ENCODE results near the gene GSK3B.
A peak's percentile ranks its signal among the peaks of the same experiment; 100 is the strongest.
"Not testable (repeated sequence)": the region's sequence is repeated elsewhere in the genome, so short reads cannot be mapped to it uniquely, and the experiment has no call there.

GSK3B gene

DNA sequence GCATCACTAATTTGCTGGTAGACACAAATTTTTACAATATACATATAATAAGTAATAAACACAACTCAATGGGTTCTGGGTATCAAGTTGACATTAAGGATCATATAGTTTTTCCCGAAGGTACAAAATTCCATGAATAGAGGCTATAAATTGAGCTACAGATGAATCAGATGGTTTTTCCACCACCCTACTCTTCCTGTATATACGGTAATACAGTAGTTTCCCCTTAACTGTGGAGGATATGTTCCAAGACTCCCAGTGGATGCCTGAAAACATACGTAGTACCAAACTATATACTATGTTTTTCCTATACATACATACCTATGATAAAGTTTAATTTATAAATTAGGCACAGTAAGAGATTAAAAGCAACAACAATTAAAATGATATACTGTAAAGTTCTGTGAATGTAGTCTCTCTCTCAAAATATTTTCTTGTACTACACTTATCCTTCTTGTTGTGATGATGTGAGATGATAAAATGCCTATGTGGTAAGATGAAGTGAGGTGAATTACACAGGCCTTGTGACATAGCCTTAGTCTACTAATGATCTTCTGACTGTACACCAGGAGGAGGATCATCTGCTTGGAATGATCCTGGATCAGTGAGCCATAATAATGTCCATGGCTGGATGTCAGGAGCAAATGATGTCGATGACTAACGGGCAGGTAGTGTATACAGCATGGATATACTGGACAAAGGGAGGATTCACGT, 195.6 kb downstream of the GSK3B start:
- Histone ChIP-seq H3K27me3 (ENCODE audit: control insufficient read depth, insufficient read depth, low read length) (no peaks in the 10 kb centered on the region), H3K27ac (no peak overlapping the region), H3K9me3 (ENCODE audit: control insufficient read depth, low read length) (no peaks in the 10 kb centered on the region), H3K79me2 (no peaks in the 10 kb centered on the region), H3K4me3 (ENCODE audit: low read depth, low read length) (no peak overlapping the region), H3K4me2 (ENCODE audit: low read length) (no peak overlapping the region), H2AFZ (no peak overlapping the region), H3K9ac (no peak overlapping the region), H3K36me3 (ENCODE audit: control insufficient read depth, insufficient read depth, low read length) (no peaks in the 10 kb centered on the region), H3K4me1 (no peaks in the 10 kb centered on the region)
- TF ChIP-seq, protein P1, sequence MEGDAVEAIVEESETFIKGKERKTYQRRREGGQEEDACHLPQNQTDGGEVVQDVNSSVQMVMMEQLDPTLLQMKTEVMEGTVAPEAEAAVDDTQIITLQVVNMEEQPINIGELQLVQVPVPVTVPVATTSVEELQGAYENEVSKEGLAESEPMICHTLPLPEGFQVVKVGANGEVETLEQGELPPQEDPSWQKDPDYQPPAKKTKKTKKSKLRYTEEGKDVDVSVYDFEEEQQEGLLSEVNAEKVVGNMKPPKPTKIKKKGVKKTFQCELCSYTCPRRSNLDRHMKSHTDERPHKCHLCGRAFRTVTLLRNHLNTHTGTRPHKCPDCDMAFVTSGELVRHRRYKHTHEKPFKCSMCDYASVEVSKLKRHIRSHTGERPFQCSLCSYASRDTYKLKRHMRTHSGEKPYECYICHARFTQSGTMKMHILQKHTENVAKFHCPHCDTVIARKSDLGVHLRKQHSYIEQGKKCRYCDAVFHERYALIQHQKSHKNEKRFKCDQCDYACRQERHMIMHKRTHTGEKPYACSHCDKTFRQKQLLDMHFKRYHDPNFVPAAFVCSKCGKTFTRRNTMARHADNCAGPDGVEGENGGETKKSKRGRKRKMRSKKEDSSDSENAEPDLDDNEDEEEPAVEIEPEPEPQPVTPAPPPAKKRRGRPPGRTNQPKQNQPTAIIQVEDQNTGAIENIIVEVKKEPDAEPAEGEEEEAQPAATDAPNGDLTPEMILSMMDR (IDR thresholded peaks at IDR 0.05), result no peak

DNA sequence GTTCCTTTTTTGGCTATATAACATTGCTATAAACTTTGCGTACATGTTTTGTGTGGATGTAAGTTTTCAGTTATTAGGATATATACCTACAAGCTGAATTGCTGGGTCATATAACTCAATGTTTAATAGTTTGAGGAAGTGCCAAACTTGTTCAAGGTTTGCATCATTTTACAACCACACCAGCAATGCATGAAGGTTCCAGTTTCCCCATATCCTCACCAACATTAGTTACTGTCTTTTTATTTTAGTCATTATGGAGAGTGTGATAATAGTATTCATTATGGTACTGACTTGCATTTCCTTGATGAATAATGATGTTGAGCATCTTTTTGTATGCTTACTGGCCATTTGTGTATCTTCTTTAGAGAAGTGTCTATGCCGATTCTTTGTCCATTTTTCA, 200.1 kb downstream of the GSK3B start:
- Histone ChIP-seq H3K27me3 (ENCODE audit: control insufficient read depth, insufficient read depth, low read length) (no peaks in the 10 kb centered on the region), H3K9me3 (ENCODE audit: control insufficient read depth, low read length) (no peaks in the 10 kb centered on the region)

DNA sequence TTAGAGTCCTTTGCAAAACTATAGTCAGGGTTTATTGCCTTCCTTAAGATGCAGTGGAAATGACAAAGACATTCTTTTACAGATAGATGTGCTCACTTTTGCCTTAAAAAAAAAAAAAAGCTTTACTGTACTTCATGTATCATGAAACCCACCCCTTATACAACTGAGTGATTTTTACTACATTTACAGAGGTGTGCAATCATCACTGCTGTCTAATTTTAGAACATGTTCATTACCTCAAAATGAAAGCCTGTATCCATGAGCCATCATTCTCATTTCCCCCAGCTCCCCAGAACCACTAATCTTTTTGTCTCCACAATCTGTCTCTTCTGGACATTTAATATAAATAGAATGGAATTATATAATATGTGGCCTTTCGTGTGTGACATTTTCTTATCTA, 200.5 kb downstream of the GSK3B start:
- no peaks in the 10 kb centered on the region for H3K4me1 ChIP-seq
- TF ChIP-seq, protein P1 (IDR thresholded peaks at IDR 0.05), result no peak
- no peak overlapping the region for H3K27ac ChIP-seq

More for the DNA sequence above, 200.1 kb downstream of the GSK3B start:
- peaks cover 2% of the 10 kb centered on the region for H3K79me2 ChIP-seq
- no peak overlapping the region for H3K27ac ChIP-seq
- H3K4me2 ChIP-seq (ENCODE audit: low read length), result no peak overlapping the region
- no peaks in the 10 kb centered on the region for H3K4me1 ChIP-seq
- no peak overlapping the region for H3K4me3 ChIP-seq (ENCODE audit: low read depth, low read length)
- TF ChIP-seq, protein P1 (IDR thresholded peaks at IDR 0.05), result no peak
- H3K9ac ChIP-seq, result no peak overlapping the region
- no peak overlapping the region for H2AFZ ChIP-seq
- no peaks in the 10 kb centered on the region for H3K36me3 ChIP-seq (ENCODE audit: control insufficient read depth, insufficient read depth, low read length)

DNA sequence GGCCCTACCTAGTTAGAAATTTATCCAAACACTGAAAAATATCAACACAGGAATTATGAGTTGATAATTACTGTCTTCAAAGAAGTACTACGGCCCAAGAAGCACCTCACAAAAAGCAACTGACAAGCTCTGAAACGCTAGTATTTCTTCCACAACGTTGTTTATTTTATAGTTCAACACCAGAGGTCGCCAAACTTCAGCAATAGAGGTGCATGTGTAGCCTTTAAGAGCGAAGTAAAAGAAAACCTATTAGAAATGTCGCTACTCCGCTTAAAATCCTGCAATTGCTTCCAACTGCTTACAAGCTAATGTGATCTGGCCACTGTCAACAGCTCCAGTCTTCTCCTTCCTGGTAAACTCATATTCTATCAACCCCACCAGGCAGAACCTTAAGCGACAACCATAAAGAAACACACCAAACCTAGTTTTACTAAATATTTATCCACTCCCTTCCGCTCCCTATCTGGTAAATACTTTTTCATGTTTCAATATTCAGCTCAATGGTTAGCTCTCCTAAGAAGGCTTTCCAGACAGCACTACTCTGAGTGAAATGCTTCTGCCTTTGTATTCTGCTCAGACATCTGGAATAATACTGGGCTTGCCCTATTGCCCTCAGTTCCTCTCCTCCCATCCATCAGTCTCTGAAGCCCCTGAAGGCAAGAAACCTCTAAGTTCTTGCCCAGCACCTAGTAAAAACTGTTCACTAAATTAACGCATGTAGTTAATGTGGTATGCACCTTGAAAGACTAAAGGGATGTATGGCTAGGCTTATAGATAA, 202.1 kb downstream of the GSK3B start:
- no peaks in the 10 kb centered on the region for H3K9me3 ChIP-seq (ENCODE audit: control insufficient read depth, low read length)
- H3K4me3 ChIP-seq (ENCODE audit: low read depth, low read length), result no peak overlapping the region
- H3K36me3 ChIP-seq (ENCODE audit: control insufficient read depth, insufficient read depth, low read length), result no peaks in the 10 kb centered on the region
- no peak overlapping the region for H3K4me2 ChIP-seq (ENCODE audit: low read length)
- no peaks in the 10 kb centered on the region for H3K4me1 ChIP-seq
- peaks cover 2% of the 10 kb centered on the region for H3K79me2 ChIP-seq
- H2AFZ ChIP-seq, result no peak overlapping the region
- H3K27me3 ChIP-seq (ENCODE audit: control insufficient read depth, insufficient read depth, low read length), result no peaks in the 10 kb centered on the region
- H3K9ac ChIP-seq, result no peak overlapping the region
- TF ChIP-seq, protein P1 (IDR thresholded peaks at IDR 0.05), result peak; percentile 79
- no peak overlapping the region for H3K27ac ChIP-seq

More for the DNA sequence above, 200.5 kb downstream of the GSK3B start:
- Histone ChIP-seq H3K4me3 (ENCODE audit: low read depth, low read length) (no peak overlapping the region), H3K36me3 (ENCODE audit: control insufficient read depth, insufficient read depth, low read length) (no peaks in the 10 kb centered on the region), H2AFZ (no peak overlapping the region), H3K79me2 (peaks cover 2% of the 10 kb centered on the region), H3K27me3 (ENCODE audit: control insufficient read depth, insufficient read depth, low read length) (no peaks in the 10 kb centered on the region), H3K4me2 (ENCODE audit: low read length) (no peak overlapping the region), H3K9ac (no peak overlapping the region), H3K9me3 (ENCODE audit: control insufficient read depth, low read length) (no peaks in the 10 kb centered on the region)

DNA sequence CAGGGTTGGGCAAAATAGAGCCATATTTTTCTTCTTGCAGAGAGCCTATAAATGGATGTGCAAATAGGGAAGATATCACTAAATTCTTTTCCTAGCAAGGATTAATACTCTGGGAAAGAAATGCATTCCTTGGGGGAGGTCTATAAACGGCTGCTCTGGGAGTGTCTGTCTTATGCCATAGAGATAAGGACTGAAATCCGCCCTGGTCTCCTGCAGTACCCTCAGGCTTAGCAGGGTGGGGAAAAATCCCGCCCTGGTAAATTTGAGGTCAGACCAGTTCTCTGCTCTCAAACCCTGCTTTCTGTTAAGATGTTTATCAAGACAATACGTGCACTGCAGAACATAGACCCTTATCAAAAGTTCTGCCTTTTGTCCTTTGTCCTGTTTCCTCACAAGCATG, 205.6 kb downstream of the GSK3B start:
- not testable (repeated sequence) for H3K27ac ChIP-seq; H3K4me1 ChIP-seq; H3K79me2 ChIP-seq; H3K4me2 ChIP-seq (ENCODE audit: low read length); H3K9ac ChIP-seq; H3K4me3 ChIP-seq (ENCODE audit: low read depth, low read length); H3K9me3 ChIP-seq (ENCODE audit: control insufficient read depth, low read length); H2AFZ ChIP-seq; H3K36me3 ChIP-seq (ENCODE audit: control insufficient read depth, insufficient read depth, low read length); H3K27me3 ChIP-seq (ENCODE audit: control insufficient read depth, insufficient read depth, low read length)
